NCI-H345 treated with DMSO at 0.1 percent for 48 hours (cell line): ENCODE results near the gene CHTOP.

Experiments used
- DNase-seq: peaks from one replicate; lab custom pipeline; 2025; ENCODE audit not compliant: unreplicated experiment; lab: John Stamatoyannopoulos, UW

Gene CHTOP

DNA sequence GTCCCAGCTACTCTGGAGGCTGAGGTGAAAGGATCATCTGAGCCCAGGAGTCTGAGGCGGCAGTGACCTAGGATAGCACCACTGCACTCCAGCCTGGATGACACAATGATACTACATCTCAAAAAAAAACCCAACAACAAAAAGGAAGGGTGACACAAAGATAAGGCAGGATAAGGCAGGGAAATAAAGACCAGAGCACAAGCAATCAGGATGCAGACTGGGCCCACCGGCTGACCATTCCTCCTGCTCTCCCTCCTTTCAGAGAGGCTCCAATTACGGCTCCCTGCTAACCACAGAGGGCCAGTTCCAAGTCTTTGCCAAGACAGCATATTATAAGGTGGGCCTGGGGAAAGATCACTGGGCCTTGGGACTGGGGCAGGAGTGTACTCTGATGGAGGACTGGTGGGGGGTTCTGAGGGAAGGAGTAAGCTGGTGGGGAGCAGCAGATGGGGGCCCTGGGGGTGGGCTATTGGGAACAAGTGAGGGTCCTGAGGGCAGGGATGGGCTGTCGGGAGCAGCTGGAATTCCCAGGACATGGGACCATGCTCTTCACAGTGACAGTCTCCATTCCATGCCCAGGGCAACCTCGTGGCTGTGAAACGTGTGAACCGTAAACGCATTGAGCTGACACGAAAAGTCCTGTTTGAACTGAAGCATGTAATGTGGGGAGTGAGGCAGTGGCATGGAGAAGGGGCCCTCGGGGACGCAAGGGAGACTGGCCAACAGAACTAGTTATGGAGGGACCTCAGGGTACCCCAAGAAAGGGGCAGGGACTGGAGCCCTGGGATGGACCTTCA, 51.9 kb downstream of the CHTOP start:
- no peak for DNase-seq

DNA sequence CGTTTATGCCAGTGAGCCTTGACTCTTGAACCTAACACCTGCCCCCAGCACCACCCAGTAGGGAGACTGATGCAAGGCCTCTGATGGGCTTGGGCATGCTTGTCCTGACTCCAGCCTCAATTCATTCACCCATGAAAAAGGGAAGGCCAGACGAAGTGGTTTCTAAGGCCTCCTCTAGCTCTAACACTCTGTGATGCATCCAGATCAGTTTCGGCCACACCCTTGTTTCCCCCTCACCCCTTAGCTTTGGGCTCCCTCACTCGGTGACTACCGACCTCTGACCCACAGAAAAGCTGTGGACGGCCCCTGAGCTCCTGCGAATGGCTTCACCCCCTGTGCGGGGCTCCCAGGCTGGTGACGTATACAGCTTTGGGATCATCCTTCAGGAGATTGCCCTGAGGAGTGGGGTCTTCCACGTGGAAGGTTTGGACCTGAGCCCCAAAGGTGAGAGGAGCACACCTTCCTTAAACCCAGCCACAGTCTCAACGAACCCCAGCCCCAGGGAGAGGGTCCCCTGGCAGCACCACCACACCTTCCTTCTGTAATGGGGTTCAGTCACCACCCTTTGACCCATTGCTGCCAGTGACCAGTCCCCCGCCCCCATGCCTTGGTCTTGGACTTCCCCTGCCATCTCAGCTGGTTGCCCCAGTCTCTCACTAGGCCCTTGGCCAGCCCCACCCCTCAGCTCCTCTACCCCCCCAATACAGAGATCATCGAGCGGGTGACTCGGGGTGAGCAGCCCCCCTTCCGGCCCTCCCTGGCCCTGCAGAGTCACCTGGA, 53.7 kb downstream of the CHTOP start:
- DNase-seq: no peak

DNA sequence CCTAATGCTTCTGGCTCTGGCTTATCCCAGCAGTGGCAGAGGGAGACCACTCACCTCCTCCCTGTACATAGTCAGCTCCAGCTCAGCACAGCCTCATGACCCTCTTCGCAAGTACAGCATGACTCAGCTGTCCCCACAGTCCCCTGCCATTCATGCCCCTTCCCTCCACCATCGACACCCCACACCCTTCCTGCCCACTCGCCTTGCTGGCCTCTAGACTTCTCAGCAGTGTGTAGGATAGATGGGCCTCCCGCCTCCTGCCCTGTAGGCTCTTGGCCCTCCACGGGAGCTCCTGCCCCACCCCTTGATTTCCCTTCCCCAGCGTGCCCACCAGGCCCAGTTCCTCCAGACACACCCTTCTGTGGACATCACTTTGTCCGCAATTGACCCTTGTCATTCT, 54.4 kb downstream of the CHTOP start:
- DNase-seq: no peak

DNA sequence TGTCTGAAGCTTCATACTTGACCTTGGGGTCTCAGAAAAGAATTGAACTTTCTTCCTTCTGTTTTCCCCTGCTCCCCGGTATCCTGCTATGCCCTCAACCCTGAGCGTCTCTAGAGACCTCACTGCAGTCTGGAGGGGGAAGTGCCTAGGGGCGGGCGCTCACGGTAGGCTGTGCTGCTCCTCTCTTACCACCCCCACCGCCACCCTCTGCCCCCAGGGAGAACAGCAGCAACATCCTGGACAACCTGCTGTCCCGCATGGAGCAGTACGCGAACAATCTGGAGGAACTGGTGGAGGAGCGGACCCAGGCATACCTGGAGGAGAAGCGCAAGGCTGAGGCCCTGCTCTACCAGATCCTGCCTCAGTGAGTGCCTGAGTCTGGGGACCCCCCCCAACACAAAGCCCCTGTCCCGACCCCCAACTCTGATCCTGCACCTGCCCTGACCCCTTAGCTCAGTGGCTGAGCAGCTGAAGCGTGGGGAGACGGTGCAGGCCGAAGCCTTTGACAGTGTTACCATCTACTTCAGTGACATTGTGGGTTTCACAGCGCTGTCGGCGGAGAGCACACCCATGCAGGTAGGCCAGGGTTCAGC, 55.0 kb downstream of the CHTOP start:
- DNase-seq: no peak

DNA sequence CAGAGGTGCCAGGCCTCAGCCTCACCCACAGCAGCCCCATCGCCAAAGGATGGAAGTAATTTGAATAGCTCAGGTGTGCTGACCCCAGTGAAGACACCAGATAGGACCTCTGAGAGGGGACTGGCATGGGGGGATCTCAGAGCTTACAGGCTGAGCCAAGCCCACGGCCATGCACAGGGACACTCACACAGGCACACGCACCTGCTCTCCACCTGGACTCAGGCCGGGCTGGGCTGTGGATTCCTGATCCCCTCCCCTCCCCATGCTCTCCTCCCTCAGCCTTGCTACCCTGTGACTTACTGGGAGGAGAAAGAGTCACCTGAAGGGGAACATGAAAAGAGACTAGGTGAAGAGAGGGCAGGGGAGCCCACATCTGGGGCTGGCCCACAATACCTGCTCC, 59.6 kb downstream of the CHTOP start:
- no peak for DNase-seq
